Measurements from ENCODE around the gene TBXAS1. TPM values are rescaled to one million over a fixed set of nuclear protein-coding genes. Genes with fewer than 3 reads are reported as not detected.

TBXAS1 gene
- total and polyA plus RNA-seq, 2 experiments from 2014 or later = 1.3 TPM; not detected in 1

DNA sequence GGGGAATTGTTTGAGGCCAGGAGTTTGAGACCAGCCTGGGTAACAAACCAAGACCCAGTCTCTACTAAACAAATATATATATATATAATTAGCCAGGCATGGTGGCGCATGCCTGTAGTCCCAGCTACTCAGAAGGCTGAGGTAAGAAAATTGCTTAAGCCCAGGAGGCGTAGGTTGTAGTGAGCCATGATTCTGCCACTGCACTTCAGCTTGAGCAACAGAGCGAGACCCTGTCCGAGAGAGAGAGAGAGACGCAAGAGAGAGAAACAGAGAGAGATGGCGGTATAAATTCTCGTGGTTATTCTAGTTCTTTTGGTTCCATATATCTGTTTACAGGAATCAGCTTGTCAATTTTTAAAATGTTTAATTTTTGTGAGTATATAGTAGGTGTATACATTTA lies 94.0 kb downstream of the TBXAS1 start:
- TF ChIP-seq POLR2AphosphoS5 (IDR thresholded peaks at IDR 0.05; ENCODE audit: low read depth) = no peak
- Histone ChIP-seq H3F3A (replicated peaks; ENCODE audit: low read depth) (no peaks in the 10 kb centered on the region), H2AFZ (no peak overlapping the region), H3K36me3 (ENCODE audit: insufficient read depth) (no peaks in the 10 kb centered on the region), H4K20me1 (replicated peaks; ENCODE audit: insufficient read depth) (no peaks in the 10 kb centered on the region), H3K9me2 (ENCODE audit: insufficient read depth) (no peaks in the 10 kb centered on the region), H3K79me2 (replicated peaks; ENCODE audit: insufficient read depth) (no peaks in the 10 kb centered on the region), H3K27me3 (ENCODE audit: insufficient read depth) (no peaks in the 10 kb centered on the region), H3K4me1 (ENCODE audit: insufficient read depth) (no peaks in the 10 kb centered on the region), H3K4me2 (no peak overlapping the region), H3K4me3 (no peak overlapping the region), H3K27ac (ENCODE audit: low read depth) (no peak overlapping the region)
- ATAC-seq (no peak), DNase-seq (ENCODE audit: low spot score) (no peak)
- H3K4me3 Mint-ChIP-seq = no peak overlapping the region
- H3K9me3 Mint-ChIP-seq = no peaks in the 10 kb centered on the region
- H3K4me1 Mint-ChIP-seq = peaks cover 2% of the 10 kb centered on the region; the same call in 1 of the 3 replicates
- H3K36me3 Mint-ChIP-seq (ENCODE audit: low read depth) = no peaks in the 10 kb centered on the region
- no peak overlapping the region for H3K27ac Mint-ChIP-seq
- peaks cover 2% of the 10 kb centered on the region for H3K27me3 Mint-ChIP-seq (ENCODE audit: insufficient read depth, low read depth, poor library complexity)

DNA sequence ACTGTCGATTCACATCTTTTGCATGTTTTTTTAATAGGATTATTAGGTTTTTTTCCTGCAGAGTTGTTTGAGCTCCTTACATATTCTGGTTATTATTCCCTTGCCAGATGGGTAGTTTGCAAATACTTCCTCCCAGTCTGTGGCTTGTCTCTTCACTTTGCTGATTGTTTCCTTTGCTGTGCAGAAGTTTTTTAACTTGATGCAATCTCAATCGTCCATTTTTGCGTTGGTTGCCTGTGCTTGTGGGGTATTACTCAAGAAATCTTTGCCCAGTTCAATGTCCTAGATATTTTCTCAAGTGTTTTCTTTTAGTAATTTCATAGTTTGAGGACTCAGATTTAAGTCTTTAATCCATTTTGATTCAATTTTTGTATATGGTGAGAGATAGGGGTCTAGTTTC lies 95.4 kb downstream of the TBXAS1 start:
- H2AFZ ChIP-seq = no peak overlapping the region
- H3K27me3 Mint-ChIP-seq (ENCODE audit: insufficient read depth, low read depth, poor library complexity) = peaks cover 2% of the 10 kb centered on the region
- no peaks in the 10 kb centered on the region for H3K4me1 ChIP-seq (ENCODE audit: insufficient read depth)
- H3K4me3 ChIP-seq = no peak overlapping the region
- no peaks in the 10 kb centered on the region for H3K9me3 Mint-ChIP-seq
- no peaks in the 10 kb centered on the region for H3K79me2 ChIP-seq (replicated peaks; ENCODE audit: insufficient read depth)
- H3F3A ChIP-seq (replicated peaks; ENCODE audit: low read depth) = no peaks in the 10 kb centered on the region
- no peaks in the 10 kb centered on the region for H3K9me2 ChIP-seq (ENCODE audit: insufficient read depth)
- H3K4me3 Mint-ChIP-seq = no peak overlapping the region
- H3K36me3 ChIP-seq (ENCODE audit: insufficient read depth) = no peaks in the 10 kb centered on the region
- H3K27ac ChIP-seq (ENCODE audit: low read depth) = no peak overlapping the region
- H3K4me1 Mint-ChIP-seq = peaks cover 2% of the 10 kb centered on the region; the same call in 1 of the 3 replicates
- H3K4me2 ChIP-seq = no peak overlapping the region
- H3K27me3 ChIP-seq (ENCODE audit: insufficient read depth) = no peaks in the 10 kb centered on the region
- no peak overlapping the region for H3K27ac Mint-ChIP-seq
- no peak for ATAC-seq
- DNase-seq (ENCODE audit: low spot score) = no peak
- no peaks in the 10 kb centered on the region for H3K36me3 Mint-ChIP-seq (ENCODE audit: low read depth)
- no peaks in the 10 kb centered on the region for H4K20me1 ChIP-seq (replicated peaks; ENCODE audit: insufficient read depth)
- TF ChIP-seq, protein P1, sequence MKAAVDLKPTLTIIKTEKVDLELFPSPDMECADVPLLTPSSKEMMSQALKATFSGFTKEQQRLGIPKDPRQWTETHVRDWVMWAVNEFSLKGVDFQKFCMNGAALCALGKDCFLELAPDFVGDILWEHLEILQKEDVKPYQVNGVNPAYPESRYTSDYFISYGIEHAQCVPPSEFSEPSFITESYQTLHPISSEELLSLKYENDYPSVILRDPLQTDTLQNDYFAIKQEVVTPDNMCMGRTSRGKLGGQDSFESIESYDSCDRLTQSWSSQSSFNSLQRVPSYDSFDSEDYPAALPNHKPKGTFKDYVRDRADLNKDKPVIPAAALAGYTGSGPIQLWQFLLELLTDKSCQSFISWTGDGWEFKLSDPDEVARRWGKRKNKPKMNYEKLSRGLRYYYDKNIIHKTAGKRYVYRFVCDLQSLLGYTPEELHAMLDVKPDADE (IDR thresholded peaks at IDR 0.05) = no peak
- TF ChIP-seq, protein P2, sequence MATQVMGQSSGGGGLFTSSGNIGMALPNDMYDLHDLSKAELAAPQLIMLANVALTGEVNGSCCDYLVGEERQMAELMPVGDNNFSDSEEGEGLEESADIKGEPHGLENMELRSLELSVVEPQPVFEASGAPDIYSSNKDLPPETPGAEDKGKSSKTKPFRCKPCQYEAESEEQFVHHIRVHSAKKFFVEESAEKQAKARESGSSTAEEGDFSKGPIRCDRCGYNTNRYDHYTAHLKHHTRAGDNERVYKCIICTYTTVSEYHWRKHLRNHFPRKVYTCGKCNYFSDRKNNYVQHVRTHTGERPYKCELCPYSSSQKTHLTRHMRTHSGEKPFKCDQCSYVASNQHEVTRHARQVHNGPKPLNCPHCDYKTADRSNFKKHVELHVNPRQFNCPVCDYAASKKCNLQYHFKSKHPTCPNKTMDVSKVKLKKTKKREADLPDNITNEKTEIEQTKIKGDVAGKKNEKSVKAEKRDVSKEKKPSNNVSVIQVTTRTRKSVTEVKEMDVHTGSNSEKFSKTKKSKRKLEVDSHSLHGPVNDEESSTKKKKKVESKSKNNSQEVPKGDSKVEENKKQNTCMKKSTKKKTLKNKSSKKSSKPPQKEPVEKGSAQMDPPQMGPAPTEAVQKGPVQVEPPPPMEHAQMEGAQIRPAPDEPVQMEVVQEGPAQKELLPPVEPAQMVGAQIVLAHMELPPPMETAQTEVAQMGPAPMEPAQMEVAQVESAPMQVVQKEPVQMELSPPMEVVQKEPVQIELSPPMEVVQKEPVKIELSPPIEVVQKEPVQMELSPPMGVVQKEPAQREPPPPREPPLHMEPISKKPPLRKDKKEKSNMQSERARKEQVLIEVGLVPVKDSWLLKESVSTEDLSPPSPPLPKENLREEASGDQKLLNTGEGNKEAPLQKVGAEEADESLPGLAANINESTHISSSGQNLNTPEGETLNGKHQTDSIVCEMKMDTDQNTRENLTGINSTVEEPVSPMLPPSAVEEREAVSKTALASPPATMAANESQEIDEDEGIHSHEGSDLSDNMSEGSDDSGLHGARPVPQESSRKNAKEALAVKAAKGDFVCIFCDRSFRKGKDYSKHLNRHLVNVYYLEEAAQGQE (IDR thresholded peaks at IDR 0.05; ENCODE audit: unreplicated experiment) = no peak
- no peak for TF ChIP-seq CREB1 (CRISPR knock-in tag; IDR thresholded peaks at IDR 0.05; ENCODE audit: low read depth)
- TF ChIP-seq, protein P3, sequence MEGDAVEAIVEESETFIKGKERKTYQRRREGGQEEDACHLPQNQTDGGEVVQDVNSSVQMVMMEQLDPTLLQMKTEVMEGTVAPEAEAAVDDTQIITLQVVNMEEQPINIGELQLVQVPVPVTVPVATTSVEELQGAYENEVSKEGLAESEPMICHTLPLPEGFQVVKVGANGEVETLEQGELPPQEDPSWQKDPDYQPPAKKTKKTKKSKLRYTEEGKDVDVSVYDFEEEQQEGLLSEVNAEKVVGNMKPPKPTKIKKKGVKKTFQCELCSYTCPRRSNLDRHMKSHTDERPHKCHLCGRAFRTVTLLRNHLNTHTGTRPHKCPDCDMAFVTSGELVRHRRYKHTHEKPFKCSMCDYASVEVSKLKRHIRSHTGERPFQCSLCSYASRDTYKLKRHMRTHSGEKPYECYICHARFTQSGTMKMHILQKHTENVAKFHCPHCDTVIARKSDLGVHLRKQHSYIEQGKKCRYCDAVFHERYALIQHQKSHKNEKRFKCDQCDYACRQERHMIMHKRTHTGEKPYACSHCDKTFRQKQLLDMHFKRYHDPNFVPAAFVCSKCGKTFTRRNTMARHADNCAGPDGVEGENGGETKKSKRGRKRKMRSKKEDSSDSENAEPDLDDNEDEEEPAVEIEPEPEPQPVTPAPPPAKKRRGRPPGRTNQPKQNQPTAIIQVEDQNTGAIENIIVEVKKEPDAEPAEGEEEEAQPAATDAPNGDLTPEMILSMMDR (conservative IDR thresholded peaks at IDR 0.05; ENCODE audit: low read depth in 2 of 2) = no peak
- no peak for TF ChIP-seq ZNF114 (CRISPR knock-in tag; IDR thresholded peaks at IDR 0.05)
- TF ChIP-seq JUNB (IDR thresholded peaks at IDR 0.05; ENCODE audit: unreplicated experiment) = no peak
- TF ChIP-seq, protein P4, sequence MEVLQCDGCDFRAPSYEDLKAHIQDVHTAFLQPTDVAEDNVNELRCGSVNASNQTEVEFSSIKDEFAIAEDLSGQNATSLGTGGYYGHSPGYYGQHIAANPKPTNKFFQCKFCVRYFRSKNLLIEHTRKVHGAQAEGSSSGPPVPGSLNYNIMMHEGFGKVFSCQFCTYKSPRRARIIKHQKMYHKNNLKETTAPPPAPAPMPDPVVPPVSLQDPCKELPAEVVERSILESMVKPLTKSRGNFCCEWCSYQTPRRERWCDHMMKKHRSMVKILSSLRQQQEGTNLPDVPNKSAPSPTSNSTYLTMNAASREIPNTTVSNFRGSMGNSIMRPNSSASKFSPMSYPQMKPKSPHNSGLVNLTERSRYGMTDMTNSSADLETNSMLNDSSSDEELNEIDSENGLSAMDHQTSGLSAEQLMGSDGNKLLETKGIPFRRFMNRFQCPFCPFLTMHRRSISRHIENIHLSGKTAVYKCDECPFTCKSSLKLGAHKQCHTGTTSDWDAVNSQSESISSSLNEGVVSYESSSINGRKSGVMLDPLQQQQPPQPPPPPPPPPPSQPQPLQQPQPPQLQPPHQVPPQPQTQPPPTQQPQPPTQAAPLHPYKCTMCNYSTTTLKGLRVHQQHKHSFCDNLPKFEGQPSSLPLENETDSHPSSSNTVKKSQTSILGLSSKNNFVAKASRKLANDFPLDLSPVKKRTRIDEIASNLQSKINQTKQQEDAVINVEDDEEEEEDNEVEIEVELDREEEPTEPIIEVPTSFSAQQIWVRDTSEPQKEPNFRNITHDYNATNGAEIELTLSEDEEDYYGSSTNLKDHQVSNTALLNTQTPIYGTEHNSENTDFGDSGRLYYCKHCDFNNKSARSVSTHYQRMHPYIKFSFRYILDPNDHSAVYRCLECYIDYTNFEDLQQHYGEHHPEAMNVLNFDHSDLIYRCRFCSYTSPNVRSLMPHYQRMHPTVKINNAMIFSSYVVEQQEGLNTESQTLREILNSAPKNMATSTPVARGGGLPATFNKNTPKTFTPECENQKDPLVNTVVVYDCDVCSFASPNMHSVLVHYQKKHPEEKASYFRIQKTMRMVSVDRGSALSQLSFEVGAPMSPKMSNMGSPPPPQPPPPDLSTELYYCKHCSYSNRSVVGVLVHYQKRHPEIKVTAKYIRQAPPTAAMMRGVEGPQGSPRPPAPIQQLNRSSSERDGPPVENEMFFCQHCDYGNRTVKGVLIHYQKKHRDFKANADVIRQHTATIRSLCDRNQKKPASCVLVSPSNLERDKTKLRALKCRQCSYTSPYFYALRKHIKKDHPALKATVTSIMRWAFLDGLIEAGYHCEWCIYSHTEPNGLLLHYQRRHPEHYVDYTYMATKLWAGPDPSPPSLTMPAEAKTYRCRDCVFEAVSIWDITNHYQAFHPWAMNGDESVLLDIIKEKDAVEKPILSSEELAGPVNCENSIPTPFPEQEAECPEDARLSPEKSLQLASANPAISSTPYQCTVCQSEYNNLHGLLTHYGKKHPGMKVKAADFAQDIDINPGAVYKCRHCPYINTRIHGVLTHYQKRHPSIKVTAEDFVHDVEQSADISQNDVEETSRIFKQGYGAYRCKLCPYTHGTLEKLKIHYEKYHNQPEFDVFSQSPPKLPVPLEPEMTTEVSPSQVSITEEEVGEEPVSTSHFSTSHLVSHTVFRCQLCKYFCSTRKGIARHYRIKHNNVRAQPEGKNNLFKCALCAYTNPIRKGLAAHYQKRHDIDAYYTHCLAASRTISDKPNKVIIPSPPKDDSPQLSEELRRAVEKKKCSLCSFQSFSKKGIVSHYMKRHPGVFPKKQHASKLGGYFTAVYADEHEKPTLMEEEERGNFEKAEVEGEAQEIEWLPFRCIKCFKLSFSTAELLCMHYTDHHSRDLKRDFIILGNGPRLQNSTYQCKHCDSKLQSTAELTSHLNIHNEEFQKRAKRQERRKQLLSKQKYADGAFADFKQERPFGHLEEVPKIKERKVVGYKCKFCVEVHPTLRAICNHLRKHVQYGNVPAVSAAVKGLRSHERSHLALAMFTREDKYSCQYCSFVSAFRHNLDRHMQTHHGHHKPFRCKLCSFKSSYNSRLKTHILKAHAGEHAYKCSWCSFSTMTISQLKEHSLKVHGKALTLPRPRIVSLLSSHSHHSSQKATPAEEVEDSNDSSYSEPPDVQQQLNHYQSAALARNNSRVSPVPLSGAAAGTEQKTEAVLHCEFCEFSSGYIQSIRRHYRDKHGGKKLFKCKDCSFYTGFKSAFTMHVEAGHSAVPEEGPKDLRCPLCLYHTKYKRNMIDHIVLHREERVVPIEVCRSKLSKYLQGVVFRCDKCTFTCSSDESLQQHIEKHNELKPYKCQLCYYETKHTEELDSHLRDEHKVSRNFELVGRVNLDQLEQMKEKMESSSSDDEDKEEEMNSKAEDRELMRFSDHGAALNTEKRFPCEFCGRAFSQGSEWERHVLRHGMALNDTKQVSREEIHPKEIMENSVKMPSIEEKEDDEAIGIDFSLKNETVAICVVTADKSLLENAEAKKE (CRISPR knock-in tag; IDR thresholded peaks at IDR 0.05) = no peak
- no peak for TF ChIP-seq NANOG (IDR thresholded peaks at IDR 0.05; ENCODE audit: borderline replicate concordance)
- no peak for TF ChIP-seq ZNF331 (CRISPR knock-in tag; IDR thresholded peaks at IDR 0.05; ENCODE audit: low read depth)
